Trophoblast cell (in vitro differentiated cells and primary cell): ENCODE measurements around the gene SLC2A4RG.

Experiments used
- DNase-seq, 2 donors: peaks; one replicate each; pipeline ENCODE4 v3.0.0-alpha.2; 2016
- H2AFZ ChIP-seq: 2 replicates; pipeline ENCODE4 v1.6.1; 2013; ENCODE audit warnings: low read length, moderate library complexity, mild to moderate bottlenecking; ENCODE audit not compliant: insufficient read depth, poor library complexity
- H2AK5ac ChIP-seq: 2 replicates; pipeline ENCODE4 v1.6.1; 2013; ENCODE audit warnings: mild to moderate bottlenecking, low read length
- H2BK120ac ChIP-seq: 2 replicates; pipeline ENCODE4 v1.6.1; 2013; ENCODE audit warnings: low read length, mild to moderate bottlenecking, moderate library complexity; ENCODE audit not compliant: insufficient read depth, poor library complexity
- H2BK12ac ChIP-seq: 2 replicates; pipeline ENCODE4 v1.6.1; 2013; ENCODE audit warnings: mild to moderate bottlenecking, low read length, moderate library complexity
- H2BK5ac ChIP-seq: 2 replicates; pipeline ENCODE4 v1.6.1; 2013; ENCODE audit warnings: low read length, low read depth, moderate library complexity, mild to moderate bottlenecking; ENCODE audit not compliant: poor library complexity
- H3K14ac ChIP-seq: 2 replicates; pipeline ENCODE4 v1.6.1; 2013; ENCODE audit warnings: mild to moderate bottlenecking, low read length
- H3K18ac ChIP-seq: 2 replicates; pipeline ENCODE4 v1.6.1; 2013; ENCODE audit warnings: mild to moderate bottlenecking, low read length
- H3K23ac ChIP-seq: 2 replicates; pipeline ENCODE4 v1.6.1; 2013; ENCODE audit warnings: low read length
- H3K27ac ChIP-seq: 2 replicates; pipeline ENCODE4 v1.5.1; 2013; ENCODE audit warnings: low read depth, mild to moderate bottlenecking, inconsistent platforms, low read length, moderate library complexity
- H3K27me3 ChIP-seq: 2 replicates; pipeline ENCODE4 v1.6.1; 2013; ENCODE audit warnings: inconsistent platforms, mild to moderate bottlenecking, low read length, moderate library complexity; ENCODE audit not compliant: insufficient read depth
- H3K36me3 ChIP-seq, 2 experiments: 1 replicate in 1 of 2; 2 replicates in 1 of 2; pipeline ENCODE4 v1.6.1; 2013; ENCODE audit warnings: low read length in 2 of 2, mild to moderate bottlenecking in 2 of 2, moderate library complexity in 1 of 2; ENCODE audit not compliant: insufficient read depth in 2 of 2, control insufficient read depth in 1 of 2
- H3K4ac ChIP-seq: 2 replicates; pipeline ENCODE4 v1.6.1; 2013; ENCODE audit warnings: low read depth, mild to moderate bottlenecking, low read length, moderate library complexity
- H3K4me1 ChIP-seq, 2 experiments: 1 replicate in 1 of 2; 2 replicates in 1 of 2; pipeline ENCODE4 v1.6.1; 2013; ENCODE audit warnings: low read length in 2 of 2, mild to moderate bottlenecking in 2 of 2, moderate library complexity in 1 of 2; ENCODE audit not compliant: insufficient read depth in 2 of 2, control insufficient read depth in 1 of 2
- H3K4me2 ChIP-seq: 2 replicates; pipeline ENCODE4 v1.6.1; 2013; ENCODE audit warnings: inconsistent platforms, mild to moderate bottlenecking, low read length, moderate library complexity
- H3K4me3 ChIP-seq: 2 replicates; pipeline ENCODE4 v1.5.1; 2013; ENCODE audit warnings: mild to moderate bottlenecking, low read depth, low read length, inconsistent platforms
- H3K79me1 ChIP-seq: one replicate; pipeline ENCODE4 v1.6.1; 2013; ENCODE audit warnings: low read length
- H3K79me2 ChIP-seq: 2 replicates; pipeline ENCODE4 v1.6.1; 2013; ENCODE audit warnings: low read length, mild to moderate bottlenecking; ENCODE audit not compliant: control insufficient read depth, insufficient read depth, poor library complexity
- H3K9ac ChIP-seq: 2 replicates; pipeline ENCODE4 v1.6.1; 2013; ENCODE audit warnings: mild to moderate bottlenecking, low read length
- H3K9me3 ChIP-seq: 2 replicates; pipeline ENCODE4 v1.6.1; 2013; ENCODE audit warnings: low read depth, mild to moderate bottlenecking, control low read depth, inconsistent platforms, low read length; ENCODE audit not compliant: insufficient read depth
- H4K12ac ChIP-seq: 2 replicates; pipeline ENCODE4 v1.6.1; 2013; ENCODE audit warnings: low read depth, mild to moderate bottlenecking, low read length, moderate library complexity
- H4K8ac ChIP-seq: 2 replicates; pipeline ENCODE4 v1.6.1; 2013; ENCODE audit warnings: low read depth, mild to moderate bottlenecking, low read length, moderate library complexity
- H4K91ac ChIP-seq: one replicate; pipeline ENCODE4 v1.6.1; 2013; ENCODE audit warnings: low read depth, mild to moderate bottlenecking, low read length, moderate library complexity
- WGBS: extraction: QIAGEN DNeasy Blood & Tissue Kit; methylation state at CpG from one replicate; pipeline ENCODE4 v1.1.7; 2013; ENCODE audit warnings: missing lambda C conversion rate; ENCODE audit not compliant: insufficient read length, insufficient coverage; ENCODE audit errors: extremely low coverage; 5-methylcytosine and 5-hydroxymethylcytosine counted together

The SLC2A4RG gene

GRCh38 chr20:63765082-63765873 lies 25.7 kb downstream of the SLC2A4RG start:
- Histone ChIP-seq H2BK120ac (no peak overlapping the region), H4K91ac (no peak overlapping the region), H2BK12ac (no peak overlapping the region), H3K9me3 (peaks cover 2% of the 10 kb centered on the region), H3K4me3 (no peak overlapping the region), H3K27ac (no peak overlapping the region), H3K79me1 (no peaks in the 10 kb centered on the region), H3K27me3 (no peaks in the 10 kb centered on the region), H3K23ac (no peak overlapping the region), H2BK5ac (no peak overlapping the region), H3K4me2 (no peak overlapping the region), H3K9ac (peak overlapping the region; percentile 20), H3K4me1 (no peaks in the 10 kb centered on the region), H4K8ac (no peak overlapping the region), H3K36me3 (peaks cover 28 to 31% of the 10 kb centered on the region in 2 experiments), H2AK5ac (no peak overlapping the region), H3K14ac (no peak overlapping the region), H3K79me2 (no peaks in the 10 kb centered on the region), H2AFZ (no peak overlapping the region), H3K18ac (no peak overlapping the region), H4K12ac (no peak overlapping the region), H3K4ac (no peak overlapping the region)
- peak; percentile 59 to 79 for DNase-seq
- WGBS = no CpG with 5 or more reads among the region's 16 CpGs

GRCh38 chr20:63765902-63766301 lies 26.3 kb downstream of the SLC2A4RG start:
- Histone ChIP-seq H3K4ac (no peak overlapping the region), H3K27me3 (no peaks in the 10 kb centered on the region), H2BK12ac (no peak overlapping the region), H3K4me1 (no peaks in the 10 kb centered on the region), H3K27ac (no peak overlapping the region), H3K23ac (no peak overlapping the region), H2BK120ac (no peak overlapping the region), H2AFZ (no peak overlapping the region), H4K12ac (no peak overlapping the region), H3K36me3 (peaks cover 28 to 32% of the 10 kb centered on the region in 2 experiments), H3K18ac (no peak overlapping the region), H4K8ac (no peak overlapping the region), H3K4me2 (no peak overlapping the region), H3K14ac (no peak overlapping the region), H3K4me3 (no peak overlapping the region), H4K91ac (no peak overlapping the region), H3K9ac (no peak overlapping the region), H3K79me1 (no peaks in the 10 kb centered on the region), H3K79me2 (no peaks in the 10 kb centered on the region), H3K9me3 (peaks cover 2% of the 10 kb centered on the region), H2AK5ac (no peak overlapping the region), H2BK5ac (no peak overlapping the region)
- WGBS = no CpG with 5 or more reads among the region's 7 CpGs
- DNase-seq = peak in 1 of 2 donors; percentile 18

- no peak overlapping the region for H3K4me3 ChIP-seq
- H3K14ac ChIP-seq = no peak overlapping the region
- DNase-seq = no peak
- H3K9ac ChIP-seq = no peak overlapping the region
- no peak overlapping the region for H3K4ac ChIP-seq
- no peak overlapping the region for H2BK5ac ChIP-seq
- H2AFZ ChIP-seq = no peak overlapping the region
- H3K18ac ChIP-seq = no peak overlapping the region
- no peak overlapping the region for H2AK5ac ChIP-seq
- no peak overlapping the region for H2BK12ac ChIP-seq
- no peaks in the 10 kb centered on the region for H3K79me2 ChIP-seq
- peaks cover 28 to 36% of the 10 kb centered on the region in 2 experiments for H3K36me3 ChIP-seq
- no peaks in the 10 kb centered on the region for H3K27me3 ChIP-seq
- no peaks in the 10 kb centered on the region for H3K79me1 ChIP-seq
- no peak overlapping the region for H4K91ac ChIP-seq
- H4K12ac ChIP-seq = no peak overlapping the region
- WGBS = no CpG with 5 or more reads among the region's 38 CpGs
- H3K4me1 ChIP-seq = no peaks in the 10 kb centered on the region
- H3K4me2 ChIP-seq = no peak overlapping the region
- no peak overlapping the region for H4K8ac ChIP-seq
- H3K23ac ChIP-seq = no peak overlapping the region
- H3K27ac ChIP-seq = no peak overlapping the region
- H3K9me3 ChIP-seq = peaks cover 2% of the 10 kb centered on the region
- no peak overlapping the region for H2BK120ac ChIP-seq
Observed at GRCh38 chr20:63766695-63767426, 27.3 kb downstream of the SLC2A4RG start.

- H3K4ac ChIP-seq = no peak overlapping the region
- H3K4me2 ChIP-seq = no peak overlapping the region
- H3K4me1 ChIP-seq = no peaks in the 10 kb centered on the region
- no peaks in the 10 kb centered on the region for H3K79me1 ChIP-seq
- no peak overlapping the region for H3K23ac ChIP-seq
- no peak overlapping the region for H2BK5ac ChIP-seq
- H2BK12ac ChIP-seq = no peak overlapping the region
- no peaks in the 10 kb centered on the region for H3K27me3 ChIP-seq
- H3K9me3 ChIP-seq = peaks cover 2% of the 10 kb centered on the region
- H4K91ac ChIP-seq = no peak overlapping the region
- H3K36me3 ChIP-seq = peaks cover 28 to 36% of the 10 kb centered on the region in 2 experiments
- no CpG with 5 or more reads among the region's 18 CpGs for WGBS
- no peaks in the 10 kb centered on the region for H3K79me2 ChIP-seq
- H2AK5ac ChIP-seq = no peak overlapping the region
- H4K8ac ChIP-seq = no peak overlapping the region
- H3K27ac ChIP-seq = no peak overlapping the region
- no peak overlapping the region for H3K4me3 ChIP-seq
- H3K9ac ChIP-seq = no peak overlapping the region
- H3K14ac ChIP-seq = no peak overlapping the region
- peak in 1 of 2 donors; percentile 56 for DNase-seq
- no peak overlapping the region for H4K12ac ChIP-seq
- no peak overlapping the region for H2AFZ ChIP-seq
- H2BK120ac ChIP-seq = no peak overlapping the region
- H3K18ac ChIP-seq = no peak overlapping the region
Observed at GRCh38 chr20:63767456-63767855, 27.9 kb downstream of the SLC2A4RG start.
